HepG2 (cell line): Measurements from ENCODE around the gene ACTA2. TPM values are rescaled to one million over a fixed set of nuclear protein-coding genes. Genes with fewer than 3 reads are reported as not detected.

Experiments
- ARID3A ChIP-seq: IDR thresholded peaks from 2 replicates; pipeline ENCODE4 v1.6.1; 2012; ENCODE audit warnings: low read depth, low read length, improper control_type of control experiment
- ATF2 ChIP-seq: sonication (generic); formaldehyde crosslinking; IDR thresholded peaks from 2 replicates; pipeline ENCODE4 v1.4.0; 2020; ENCODE audit warnings: missing genetic modification reagents
- BHLHE40 ChIP-seq: IDR thresholded peaks from 2 replicates; pipeline ENCODE4 v1.6.1; 2011; ENCODE audit warnings: low read length, improper control_type of control experiment
- CBX1 ChIP-seq: IDR thresholded peaks from one replicate; pipeline ENCODE4 v1.6.1; 2016; ENCODE audit warnings: antibody characterized with exemption, low read depth
- CEBPG ChIP-seq: IDR thresholded peaks from 2 replicates; pipeline ENCODE4 v1.6.1; 2016
- FOXA3 ChIP-seq: IDR thresholded peaks from 2 replicates; pipeline ENCODE4 v1.6.1; 2016; ENCODE audit warnings: missing genetic modification reagents, missing compliant biosample characterization
- HMGXB4 ChIP-seq, 2 experiments: sonication (generic) in 1 of 2; formaldehyde crosslinking in 1 of 2; IDR thresholded peaks; 2 replicates each; pipeline versions ENCODE4 v1.4.0 to v1.6.1; 2018 to 2020; ENCODE audit warnings: missing genetic modification reagents in 2 of 2, borderline replicate concordance in 1 of 2, low read depth in 1 of 2, mild to moderate bottlenecking in 1 of 2, missing biosample characterization in 1 of 2
- MIXL1 ChIP-seq: IDR thresholded peaks from 2 replicates; pipeline ENCODE4 v1.6.1; 2016
- NR2F6 ChIP-seq, 2 experiments: IDR thresholded peaks; 2 replicates each; pipeline ENCODE4 v1.6.1; 2016; ENCODE audit warnings: antibody characterized with exemption in 1 of 2, mild to moderate bottlenecking in 1 of 2
- SRSF4 ChIP-seq: fragments of 200-400 bp; formaldehyde crosslinking; IDR thresholded peaks from one replicate; pipeline ENCODE4 v1.6.1; 2018; ENCODE audit warnings: mild to moderate bottlenecking, low read depth, low read length, moderate library complexity; ENCODE audit not compliant: poor library complexity, severe bottlenecking
- STAG1 ChIP-seq: sonication (generic); formaldehyde crosslinking; IDR thresholded peaks from 2 replicates; pipeline ENCODE4 v1.4.0; 2020; ENCODE audit warnings: missing genetic modification reagents
- TEAD3 ChIP-seq: optimal IDR thresholded peaks from 2 replicates; pipeline ENCODE3; 2016; ENCODE audit warnings: borderline replicate concordance
- ZNF501 ChIP-seq: sonication (generic); formaldehyde crosslinking; IDR thresholded peaks from 2 replicates; pipeline ENCODE4 v1.5.1; 2020; ENCODE audit warnings: mild to moderate bottlenecking, moderate library complexity, missing genetic modification reagents
- polyA plus RNA-seq, 8 experiments: library from polyadenylated mRNA; depleted of rRNA in 3 of 8; stranded (reverse) in 7 of 8; unstranded in 1 of 8; fragments of >200 nt; fragmentation: Illumina TruSeq in 4 of 8; extraction: Trizol in 4 of 8; gene quantifications; 2 replicates each; pipeline versions ENCODE4 v1.2.1 to v1.2.3, GENCODE V29; 2011 to 2016; ENCODE audit warnings: low read depth in 4 of 8, missing spikeins in 1 of 8, mixed read lengths in 1 of 8; ENCODE audit not compliant: insufficient read depth in 1 of 8
- total RNA-seq, 5 experiments: library from RNA; depleted of rRNA; stranded (reverse); fragments of >200 nt; fragmentation: Illumina TruSeq; extraction: Trizol; gene quantifications; 2 replicates each; pipeline ENCODE4 v1.2.3, GENCODE V29; 2016; ENCODE audit warnings: low read depth in 1 of 5
- TF ChIP-seq, protein P1 (sequence below): sonication (generic); formaldehyde crosslinking; IDR thresholded peaks from 2 replicates; pipeline ENCODE4 v1.5.0; 2020; ENCODE audit warnings: mild to moderate bottlenecking, missing genetic modification reagents, moderate library complexity
- TF ChIP-seq, protein P2 (sequence below): IDR thresholded peaks from 2 replicates; pipeline ENCODE4 v1.6.1; 2012; ENCODE audit warnings: inconsistent platforms

Gene ACTA2
- total and polyA plus RNA-seq, 2 of the 13 experiments (the other 11 are each of a cell fraction or from before 2014, with no cell fraction given): 21.8 to 59.9 TPM

DNA sequence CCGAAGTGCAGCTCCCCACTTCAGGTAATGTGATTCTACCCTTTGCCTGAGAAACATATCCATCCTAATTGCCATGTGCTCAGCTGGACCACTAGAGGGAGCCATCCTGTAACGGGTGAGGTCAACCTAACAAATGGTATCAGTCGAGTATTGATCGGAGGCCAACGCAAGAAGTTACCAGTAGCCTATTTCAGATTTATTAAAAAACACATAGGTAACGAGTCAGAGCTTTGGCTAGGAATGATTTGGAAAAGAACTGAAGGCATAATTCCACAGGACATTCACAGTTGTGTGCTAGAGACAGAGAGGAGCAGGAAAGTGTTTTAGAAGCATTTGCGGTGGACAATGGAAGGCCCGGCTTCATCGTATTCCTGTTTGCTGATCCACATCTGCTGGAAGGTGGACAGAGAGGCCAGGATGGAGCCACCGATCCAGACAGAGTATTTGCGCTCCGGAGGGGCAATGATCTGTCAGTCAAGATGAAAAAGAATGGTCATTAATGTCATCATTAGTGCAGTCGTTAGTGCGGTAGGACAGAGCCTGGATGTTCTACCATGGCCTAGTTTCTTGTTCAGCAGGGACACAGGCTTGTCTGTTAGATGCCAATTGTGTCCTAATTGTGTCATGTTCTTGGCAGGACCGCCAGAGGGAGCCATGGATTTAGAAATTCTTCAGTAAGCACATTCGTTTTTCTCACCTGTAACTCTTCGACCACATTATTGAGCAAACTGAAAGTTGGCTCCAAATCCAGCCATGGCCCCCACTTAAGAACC is 17.5 kb downstream of the ACTA2 start (continued):
- TF ChIP-seq, protein P1, sequence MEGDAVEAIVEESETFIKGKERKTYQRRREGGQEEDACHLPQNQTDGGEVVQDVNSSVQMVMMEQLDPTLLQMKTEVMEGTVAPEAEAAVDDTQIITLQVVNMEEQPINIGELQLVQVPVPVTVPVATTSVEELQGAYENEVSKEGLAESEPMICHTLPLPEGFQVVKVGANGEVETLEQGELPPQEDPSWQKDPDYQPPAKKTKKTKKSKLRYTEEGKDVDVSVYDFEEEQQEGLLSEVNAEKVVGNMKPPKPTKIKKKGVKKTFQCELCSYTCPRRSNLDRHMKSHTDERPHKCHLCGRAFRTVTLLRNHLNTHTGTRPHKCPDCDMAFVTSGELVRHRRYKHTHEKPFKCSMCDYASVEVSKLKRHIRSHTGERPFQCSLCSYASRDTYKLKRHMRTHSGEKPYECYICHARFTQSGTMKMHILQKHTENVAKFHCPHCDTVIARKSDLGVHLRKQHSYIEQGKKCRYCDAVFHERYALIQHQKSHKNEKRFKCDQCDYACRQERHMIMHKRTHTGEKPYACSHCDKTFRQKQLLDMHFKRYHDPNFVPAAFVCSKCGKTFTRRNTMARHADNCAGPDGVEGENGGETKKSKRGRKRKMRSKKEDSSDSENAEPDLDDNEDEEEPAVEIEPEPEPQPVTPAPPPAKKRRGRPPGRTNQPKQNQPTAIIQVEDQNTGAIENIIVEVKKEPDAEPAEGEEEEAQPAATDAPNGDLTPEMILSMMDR (CRISPR knock-in tag): peak; percentile 85
- 0 out of 2 replicates have a peak, but pooled peaks have one; percentile 27 for TF ChIP-seq BHLHE40
- TF ChIP-seq CEBPG: 0 out of 2 replicates have a peak, but pooled peaks have one; percentile 32
- TF ChIP-seq ATF2 (CRISPR knock-in tag): 0 out of 2 replicates have a peak, but pooled peaks have one; percentile 14
- no peak for TF ChIP-seq CBX1
- no peak for TF ChIP-seq SRSF4
- 0 out of 2 replicates have a peak, but pooled peaks have one; percentile 31 for TF ChIP-seq ZNF501
- TF ChIP-seq, protein P2, sequence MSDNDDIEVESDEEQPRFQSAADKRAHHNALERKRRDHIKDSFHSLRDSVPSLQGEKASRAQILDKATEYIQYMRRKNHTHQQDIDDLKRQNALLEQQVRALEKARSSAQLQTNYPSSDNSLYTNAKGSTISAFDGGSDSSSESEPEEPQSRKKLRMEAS: 0 out of 2 replicates have a peak, but pooled peaks have one; percentile 29
- TF ChIP-seq TEAD3 (CRISPR knock-in tag): peak; percentile 9
- peak; percentile 81 for TF ChIP-seq MIXL1
- TF ChIP-seq HMGXB4 (CRISPR knock-in tag; IDR thresholded peaks at IDR 0.05; ENCODE audit: borderline replicate concordance in 1 of 2, low read depth in 1 of 2): 0 out of 4 replicates have a peak, but pooled peaks have one; percentile 15 to 58
- 0 out of 2 replicates have a peak, but pooled peaks have one; percentile 6 for TF ChIP-seq FOXA3 (CRISPR knock-in tag)
- TF ChIP-seq STAG1 (CRISPR knock-in tag): peak; percentile 73
- no peak for TF ChIP-seq NR2F6 (IDR thresholded peaks at IDR 0.05)
- TF ChIP-seq NR2F6 (CRISPR knock-in tag; IDR thresholded peaks at IDR 0.05): peak; percentile 30; the same call in 1 of the 2 replicates
- peak; percentile 92 for TF ChIP-seq ARID3A
